ENCODE results near the gene TMEM120A. TPM values are rescaled to one million over a fixed set of nuclear protein-coding genes. Genes with fewer than 3 reads are reported as not detected.

Gene TMEM120A
- total RNA-seq, 4 donors from 2014 or later: 57.6 to 119 (median 92.0) TPM

- peak overlapping the region; percentile 72 to 82 (median 76) for H3K27ac ChIP-seq
Observed at GRCh38 chr7:75958802-75959543, 35.4 kb downstream of the TMEM120A start.

GRCh38 chr7:75957021-75957736, 37.2 kb downstream of the TMEM120A start:
- Histone ChIP-seq H3K36me3 (peaks cover 0 to 9% (median 4%) of the 10 kb centered on the region in 4 donors), H3K4me3 (peak overlapping the region in 1 of 4 donors; percentile 13), H3K4me1 (peaks cover 11 to 31% (median 23%) of the 10 kb centered on the region in 4 donors), H3K27me3 (no peaks in the 10 kb centered on the region), H3K9me3 (no peaks in the 10 kb centered on the region), H3K27ac (peak overlapping the region; percentile 72 to 82 (median 76))
- peak; percentile 83 for DNase-seq
- 43 to 66% methylated on average over 4 to 16 of the region's 16 CpGs for WGBS, 2 donors (ENCODE audit: low coverage in 1 of 2)
- intact Hi-C loops (cut with DNase I; ENCODE audit: low total_unique reads) (no loop called here), in situ Hi-C loops (cut with MboI; ENCODE audit: low pct_ligation_motif_present in 1 of 4, low pct_unique_long_range_greater_than_20kb in 1 of 4, low sequenced_read_pairs in 3 of 4) (no loop called here)
- TF ChIP-seq POLR2A (IDR thresholded peaks at IDR 0.05) (peak; percentile 18), EP300 (IDR thresholded peaks at IDR 0.05; ENCODE audit: low read depth) (no peak), POLR2AphosphoS5 (IDR thresholded peaks at IDR 0.05) (peak in 1 of 3 donors; percentile 39), CTCF (IDR thresholded peaks at IDR 0.05) (no peak)

More at GRCh38 chr7:75958802-75959543, 35.4 kb downstream of the TMEM120A start:
- Histone ChIP-seq H3K27me3 (no peaks in the 10 kb centered on the region), H3K9me3 (no peaks in the 10 kb centered on the region), H3K4me3 (no peak overlapping the region), H3K4me1 (peaks cover 11 to 31% (median 23%) of the 10 kb centered on the region in 4 donors), H3K36me3 (peaks cover 0 to 8% (median 4%) of the 10 kb centered on the region in 4 donors)
- no peak for DNase-seq
- 75 to 82% methylated on average over 6 to 9 of the region's 9 CpGs for WGBS, 2 donors (ENCODE audit: low coverage in 1 of 2)
- intact Hi-C loops (cut with DNase I; ENCODE audit: low total_unique reads) (no loop called here), in situ Hi-C loops (cut with MboI; ENCODE audit: low pct_ligation_motif_present in 1 of 4, low pct_unique_long_range_greater_than_20kb in 1 of 4, low sequenced_read_pairs in 3 of 4) (no loop called here)
- TF ChIP-seq EP300 (IDR thresholded peaks at IDR 0.05; ENCODE audit: low read depth): no peak
- no peak for TF ChIP-seq POLR2AphosphoS5 (IDR thresholded peaks at IDR 0.05)
- no peak for TF ChIP-seq POLR2A (IDR thresholded peaks at IDR 0.05)
- TF ChIP-seq CTCF (IDR thresholded peaks at IDR 0.05): no peak

GRCh38 chr7:75955331-75955955, 39.0 kb downstream of the TMEM120A start:
- no peak overlapping the region for H3K4me3 ChIP-seq
- in situ Hi-C loops (cut with MboI; ENCODE audit: low pct_ligation_motif_present in 1 of 4, low pct_unique_long_range_greater_than_20kb in 1 of 4, low sequenced_read_pairs in 3 of 4): no loop called here

More at GRCh38 chr7:75955331-75955955, 39.0 kb downstream of the TMEM120A start:
- intact Hi-C loops (cut with DNase I; ENCODE audit: low total_unique reads): no loop called here
- Histone ChIP-seq H3K36me3 (peaks cover 0 to 9% (median 4%) of the 10 kb centered on the region in 4 donors), H3K27me3 (no peaks in the 10 kb centered on the region), H3K27ac (no peak overlapping the region), H3K4me1 (peaks cover 11 to 31% (median 23%) of the 10 kb centered on the region in 4 donors), H3K9me3 (no peaks in the 10 kb centered on the region)
- no peak for TF ChIP-seq EP300 (IDR thresholded peaks at IDR 0.05; ENCODE audit: low read depth)
- TF ChIP-seq POLR2A (IDR thresholded peaks at IDR 0.05): no peak
- TF ChIP-seq POLR2AphosphoS5 (IDR thresholded peaks at IDR 0.05): no peak
- no peak for TF ChIP-seq CTCF (IDR thresholded peaks at IDR 0.05)
- WGBS, 2 donors (ENCODE audit: low coverage in 1 of 2): 95 to 100% methylated on average over 2 to 11 of the region's 12 CpGs
- no peak for DNase-seq
